ENCODE results near the gene ACSF2. TPM values are rescaled to one million over a fixed set of nuclear protein-coding genes. Genes with fewer than 3 reads are reported as not detected.

Gene ACSF2
- 1 to 10 TPM; 3.7 to 4.3 (median 4.3) TPM for total RNA-seq

DNA sequence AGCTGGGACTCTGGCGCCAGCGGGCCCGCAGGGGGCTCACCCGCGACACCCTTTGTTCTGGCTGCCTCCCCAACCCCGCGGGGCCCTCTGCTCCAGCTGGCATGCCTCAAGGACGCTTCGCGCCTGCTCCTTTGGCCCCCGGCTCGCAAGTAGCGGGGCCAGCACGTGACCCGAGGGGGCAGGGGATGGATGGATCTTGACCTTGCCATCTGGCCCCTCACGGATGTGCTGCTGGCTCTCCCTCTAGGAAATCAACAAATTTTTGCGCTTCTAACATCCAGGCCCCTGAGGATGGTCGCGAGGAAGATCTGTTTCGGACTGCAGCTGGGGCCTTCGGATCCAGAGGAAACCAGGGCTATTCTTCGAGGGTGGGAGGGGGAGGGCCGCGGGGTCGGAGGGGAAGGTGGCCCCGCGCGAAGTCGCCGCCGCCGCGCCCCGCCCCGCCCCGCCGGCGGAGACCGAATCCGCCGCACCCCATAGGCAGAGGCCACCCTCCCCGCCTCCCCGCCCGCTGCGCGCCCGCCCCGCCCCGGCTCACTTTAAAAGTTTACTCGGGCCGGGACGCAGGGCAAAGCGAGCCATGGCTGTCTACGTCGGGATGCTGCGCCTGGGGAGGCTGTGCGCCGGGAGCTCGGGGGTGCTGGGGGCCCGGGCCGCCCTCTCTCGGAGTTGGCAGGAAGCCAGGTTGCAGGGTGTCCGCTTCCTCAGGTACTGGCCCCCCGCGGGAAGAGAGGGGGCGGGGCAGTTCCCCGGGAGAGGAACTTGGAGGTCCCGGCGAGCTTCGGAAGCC is at the start of gene ACSF2:
Gene ACSF2, plus strand, starts transcription at position 537 of the 790 bp plus-strand sequence. Its CDS starts 44 bp downstream, at position 581.
- ATAC-seq: peak; percentile 94

GRCh38 chr17:50379351-50380132 is 46.5 kb upstream of the ACSF2 start:
- Mint-ChIP-seq H3K27me3 (ENCODE audit: low read depth) (no peaks in the 10 kb centered on the region), H3K36me3 (ENCODE audit: insufficient read depth) (peaks cover 21% of the 10 kb centered on the region), H3K4me1 (ENCODE audit: low read depth) (no peaks in the 10 kb centered on the region), H3K9me3 (no peaks in the 10 kb centered on the region), H3K4me3 (no peak overlapping the region)
- DNase-seq (no peak), ATAC-seq (no peak)

More for the DNA sequence above, at the start of gene ACSF2:
- no peaks in the 10 kb centered on the region for H3K36me3 Mint-ChIP-seq (ENCODE audit: insufficient read depth)
- no peaks in the 10 kb centered on the region for H3K9me3 Mint-ChIP-seq
- peaks cover 28% of the 10 kb centered on the region for H3K4me1 Mint-ChIP-seq (ENCODE audit: low read depth)
- peak; percentile 51 for DNase-seq
- peak within 1 kb of the TSS; percentile 81 for H3K4me3 Mint-ChIP-seq
- H3K27me3 Mint-ChIP-seq (ENCODE audit: low read depth): no peaks in the 10 kb centered on the region

DNA sequence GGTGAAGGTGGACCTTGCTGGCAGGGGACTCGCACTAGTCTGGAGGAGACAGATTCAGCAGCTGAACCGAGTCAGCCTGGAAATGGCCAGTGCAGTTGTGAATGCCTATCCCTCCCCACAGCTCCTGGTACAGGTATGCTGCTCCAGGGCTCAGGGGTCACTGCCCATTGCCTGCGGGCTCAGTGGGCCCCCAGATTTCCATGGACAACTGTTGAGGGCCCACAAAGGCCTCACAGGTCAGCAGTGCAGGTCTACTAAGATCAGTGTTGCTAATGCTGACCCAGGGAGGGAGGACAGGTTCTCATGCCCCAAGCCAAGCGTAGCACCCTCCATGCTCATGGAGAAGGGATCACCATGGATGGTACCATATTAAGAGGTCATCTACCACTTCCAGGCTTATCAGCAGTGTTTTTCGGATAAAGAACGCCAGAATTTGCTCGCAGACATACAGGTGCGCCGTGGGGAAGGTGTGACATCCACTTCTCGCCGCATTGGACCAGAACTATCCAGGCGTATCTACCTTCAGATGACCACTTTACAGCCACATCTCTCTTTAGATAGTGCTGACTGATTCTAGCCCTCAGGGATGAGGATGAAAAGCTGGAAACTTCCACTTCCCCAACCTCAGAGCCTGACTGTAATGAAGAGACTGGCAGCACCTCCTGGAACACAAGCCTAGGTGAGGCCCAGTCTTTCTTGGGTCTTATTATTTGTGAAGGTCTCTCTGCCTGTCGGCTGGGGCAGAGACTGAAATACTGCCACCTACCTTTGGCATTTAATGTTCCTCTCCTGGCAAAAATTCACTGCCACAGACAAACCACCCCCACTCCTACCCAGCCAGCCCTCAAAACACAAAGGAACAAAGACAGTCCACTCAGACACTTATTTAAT is 45.4 kb upstream of the ACSF2 start:
- ATAC-seq (peak in 1 of 2 donors; percentile 29), DNase-seq (no peak)
- peaks cover 28% of the 10 kb centered on the region for H3K36me3 Mint-ChIP-seq (ENCODE audit: insufficient read depth)
- H3K4me3 Mint-ChIP-seq: no peak overlapping the region
- no peaks in the 10 kb centered on the region for H3K9me3 Mint-ChIP-seq
- no peaks in the 10 kb centered on the region for H3K4me1 Mint-ChIP-seq (ENCODE audit: low read depth)
- H3K27me3 Mint-ChIP-seq (ENCODE audit: low read depth): no peaks in the 10 kb centered on the region

DNA sequence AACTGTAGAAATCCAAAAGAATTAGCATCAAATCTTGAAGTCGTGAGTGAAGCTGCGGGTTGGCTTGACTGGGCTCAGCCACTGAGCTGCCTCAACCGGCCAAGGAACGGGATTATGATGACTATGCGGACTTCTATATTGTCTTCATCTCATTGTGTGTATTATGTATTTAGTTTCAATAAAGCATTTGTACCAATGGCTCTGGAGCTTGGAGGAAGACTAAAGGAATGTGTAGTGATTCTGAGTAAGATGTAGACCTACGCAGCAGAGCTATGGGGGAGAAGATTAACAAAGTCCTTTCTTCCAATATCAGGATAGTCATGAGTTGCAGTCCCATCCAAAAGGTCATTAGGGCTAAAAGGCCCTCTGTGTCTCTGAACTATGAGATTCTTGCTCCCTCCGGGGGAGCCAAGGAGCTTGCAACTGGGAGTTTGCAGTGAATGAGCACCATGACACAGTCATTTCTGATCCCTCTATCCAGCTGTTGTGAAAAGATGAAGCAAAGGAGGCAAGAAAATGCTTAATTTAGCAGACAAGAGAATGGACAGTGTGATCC is 44.7 kb upstream of the ACSF2 start:
- peaks cover 32% of the 10 kb centered on the region for H3K36me3 Mint-ChIP-seq (ENCODE audit: insufficient read depth)

DNA sequence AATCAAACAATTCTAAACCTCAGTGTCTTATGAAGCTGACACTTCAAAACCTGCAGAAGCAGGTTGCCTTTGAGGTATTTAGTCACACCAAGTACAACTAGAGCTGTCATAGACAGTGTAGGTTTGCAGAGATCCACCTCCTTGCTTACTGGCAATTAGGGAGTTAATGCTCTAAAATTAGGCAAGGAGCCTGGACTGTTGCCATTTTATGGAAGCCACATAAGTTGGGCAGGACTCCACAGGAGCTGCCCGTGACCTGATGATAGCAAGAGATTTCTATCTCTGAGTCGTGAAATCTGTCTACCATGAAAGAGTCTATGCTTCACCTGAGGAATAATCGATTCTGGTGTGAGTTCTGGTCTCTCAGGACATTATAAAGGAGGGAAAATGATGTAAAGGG is 44.1 kb upstream of the ACSF2 start:
- peaks cover 37% of the 10 kb centered on the region for H3K36me3 Mint-ChIP-seq (ENCODE audit: insufficient read depth)
- H3K9me3 Mint-ChIP-seq: no peaks in the 10 kb centered on the region
- ATAC-seq (no peak), DNase-seq (no peak)
- no peak overlapping the region for H3K4me3 Mint-ChIP-seq
- H3K4me1 Mint-ChIP-seq (ENCODE audit: low read depth): no peaks in the 10 kb centered on the region
- no peaks in the 10 kb centered on the region for H3K27me3 Mint-ChIP-seq (ENCODE audit: low read depth)

More for the DNA sequence above, 44.7 kb upstream of the ACSF2 start:
- Mint-ChIP-seq H3K4me1 (ENCODE audit: low read depth) (no peaks in the 10 kb centered on the region), H3K4me3 (no peak overlapping the region), H3K9me3 (no peaks in the 10 kb centered on the region), H3K27me3 (ENCODE audit: low read depth) (no peaks in the 10 kb centered on the region)
- no peak for DNase-seq
- no peak for ATAC-seq

- ATAC-seq (no peak), DNase-seq (no peak)
- Mint-ChIP-seq H3K27me3 (ENCODE audit: low read depth) (no peaks in the 10 kb centered on the region), H3K4me1 (ENCODE audit: low read depth) (no peaks in the 10 kb centered on the region), H3K4me3 (no peak overlapping the region), H3K36me3 (ENCODE audit: insufficient read depth) (peaks cover 47% of the 10 kb centered on the region), H3K9me3 (no peaks in the 10 kb centered on the region)
These were observed 43.1 kb upstream of the ACSF2 start for GRCh38 chr17:50382931-50383330.

DNA sequence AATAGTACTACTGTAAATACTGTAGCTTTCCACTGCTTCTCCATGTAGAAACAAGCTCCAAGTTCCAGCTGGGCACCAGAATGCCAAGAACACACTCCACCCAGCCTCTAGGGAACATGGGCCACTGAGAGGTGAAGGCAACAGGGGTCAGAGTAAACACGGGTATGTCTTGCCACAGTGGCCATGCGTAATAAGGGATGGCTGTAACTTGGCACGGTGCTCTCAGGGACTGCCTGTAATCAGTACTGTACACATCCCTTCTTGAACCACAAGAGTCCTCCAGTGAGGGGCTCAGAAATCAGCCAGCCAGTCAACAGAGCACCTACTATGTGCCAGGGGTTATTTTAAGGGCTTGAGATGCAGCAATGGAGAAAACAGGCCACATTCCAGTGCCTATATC is 39.5 kb upstream of the ACSF2 start:
- DNase-seq: no peak
- no peak for ATAC-seq
- Mint-ChIP-seq H3K9me3 (no peaks in the 10 kb centered on the region), H3K4me3 (no peak overlapping the region), H3K4me1 (ENCODE audit: low read depth) (no peaks in the 10 kb centered on the region), H3K27me3 (ENCODE audit: low read depth) (no peaks in the 10 kb centered on the region), H3K36me3 (ENCODE audit: insufficient read depth) (peaks cover 54% of the 10 kb centered on the region)

- Mint-ChIP-seq H3K4me3 (no peak overlapping the region), H3K9me3 (no peaks in the 10 kb centered on the region), H3K36me3 (ENCODE audit: insufficient read depth) (peaks cover 57% of the 10 kb centered on the region), H3K27me3 (ENCODE audit: low read depth) (no peaks in the 10 kb centered on the region), H3K4me1 (ENCODE audit: low read depth) (peaks cover 6% of the 10 kb centered on the region)
- DNase-seq (no peak), ATAC-seq (no peak)
These were observed 37.3 kb upstream of the ACSF2 start for GRCh38 chr17:50388728-50389127.

- Mint-ChIP-seq H3K27me3 (ENCODE audit: low read depth) (no peaks in the 10 kb centered on the region), H3K9me3 (no peaks in the 10 kb centered on the region), H3K4me3 (no peak overlapping the region), H3K4me1 (ENCODE audit: low read depth) (peaks cover 10% of the 10 kb centered on the region), H3K36me3 (ENCODE audit: insufficient read depth) (peaks cover 62% of the 10 kb centered on the region)
- no peak for ATAC-seq
- no peak for DNase-seq
These were observed 36.5 kb upstream of the ACSF2 start for GRCh38 chr17:50389534-50389933.

DNA sequence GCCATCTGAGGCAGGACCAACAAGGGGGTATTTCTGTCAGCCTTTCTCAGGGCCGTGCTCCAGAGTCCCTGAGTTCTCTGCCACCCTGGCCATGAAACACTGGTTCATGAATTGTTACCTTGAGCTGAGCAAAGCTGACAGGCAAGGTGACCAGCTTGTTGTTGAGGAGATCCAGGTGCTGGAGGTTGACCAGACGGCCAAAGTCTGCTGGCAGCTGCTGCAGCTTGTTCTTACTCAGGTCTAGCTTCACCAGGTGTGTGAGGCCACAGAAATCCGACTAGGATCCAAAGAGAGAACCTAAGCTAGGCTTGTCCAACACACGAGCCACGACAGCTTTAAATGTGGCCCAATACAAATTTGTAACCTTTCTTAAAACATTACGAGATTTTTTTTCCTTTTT is 33.4 kb upstream of the ACSF2 start:
- Mint-ChIP-seq H3K4me3 (no peak overlapping the region), H3K9me3 (no peaks in the 10 kb centered on the region), H3K27me3 (ENCODE audit: low read depth) (no peaks in the 10 kb centered on the region), H3K36me3 (ENCODE audit: insufficient read depth) (peaks cover 50% of the 10 kb centered on the region), H3K4me1 (ENCODE audit: low read depth) (peaks cover 32% of the 10 kb centered on the region)
- DNase-seq (no peak), ATAC-seq (no peak)

GRCh38 chr17:50393700-50394099 is 32.3 kb upstream of the ACSF2 start:
- no peaks in the 10 kb centered on the region for H3K27me3 Mint-ChIP-seq (ENCODE audit: low read depth)
- peaks cover 39% of the 10 kb centered on the region for H3K36me3 Mint-ChIP-seq (ENCODE audit: insufficient read depth)
- no peak overlapping the region for H3K4me3 Mint-ChIP-seq
- peaks cover 34% of the 10 kb centered on the region for H3K4me1 Mint-ChIP-seq (ENCODE audit: low read depth)
- ATAC-seq (no peak), DNase-seq (no peak)
- H3K9me3 Mint-ChIP-seq: no peaks in the 10 kb centered on the region

DNA sequence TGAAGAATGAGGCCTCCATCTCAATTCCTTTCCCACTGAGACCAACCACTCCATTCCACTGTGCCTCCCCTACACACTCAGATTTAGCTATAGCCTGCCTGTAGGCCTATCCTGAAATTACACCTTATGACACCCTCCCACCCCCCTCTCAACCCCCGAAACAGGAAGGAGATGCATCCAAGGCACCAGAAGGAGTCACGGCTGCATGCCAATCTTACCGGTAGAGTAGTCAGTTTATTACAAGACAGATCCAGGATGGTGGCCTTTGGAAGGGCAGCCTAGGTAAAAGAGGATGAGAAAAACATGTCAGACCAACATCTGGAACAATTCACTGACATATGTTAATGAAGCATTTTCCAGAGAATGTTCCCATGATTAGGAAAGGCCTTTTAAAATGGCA is 31.3 kb upstream of the ACSF2 start:
- Mint-ChIP-seq H3K36me3 (ENCODE audit: insufficient read depth) (peaks cover 37% of the 10 kb centered on the region), H3K27me3 (ENCODE audit: low read depth) (no peaks in the 10 kb centered on the region), H3K9me3 (no peaks in the 10 kb centered on the region), H3K4me3 (peak overlapping the region; percentile 97), H3K4me1 (ENCODE audit: low read depth) (peaks cover 34% of the 10 kb centered on the region)
- DNase-seq (no peak), ATAC-seq (no peak)

DNA sequence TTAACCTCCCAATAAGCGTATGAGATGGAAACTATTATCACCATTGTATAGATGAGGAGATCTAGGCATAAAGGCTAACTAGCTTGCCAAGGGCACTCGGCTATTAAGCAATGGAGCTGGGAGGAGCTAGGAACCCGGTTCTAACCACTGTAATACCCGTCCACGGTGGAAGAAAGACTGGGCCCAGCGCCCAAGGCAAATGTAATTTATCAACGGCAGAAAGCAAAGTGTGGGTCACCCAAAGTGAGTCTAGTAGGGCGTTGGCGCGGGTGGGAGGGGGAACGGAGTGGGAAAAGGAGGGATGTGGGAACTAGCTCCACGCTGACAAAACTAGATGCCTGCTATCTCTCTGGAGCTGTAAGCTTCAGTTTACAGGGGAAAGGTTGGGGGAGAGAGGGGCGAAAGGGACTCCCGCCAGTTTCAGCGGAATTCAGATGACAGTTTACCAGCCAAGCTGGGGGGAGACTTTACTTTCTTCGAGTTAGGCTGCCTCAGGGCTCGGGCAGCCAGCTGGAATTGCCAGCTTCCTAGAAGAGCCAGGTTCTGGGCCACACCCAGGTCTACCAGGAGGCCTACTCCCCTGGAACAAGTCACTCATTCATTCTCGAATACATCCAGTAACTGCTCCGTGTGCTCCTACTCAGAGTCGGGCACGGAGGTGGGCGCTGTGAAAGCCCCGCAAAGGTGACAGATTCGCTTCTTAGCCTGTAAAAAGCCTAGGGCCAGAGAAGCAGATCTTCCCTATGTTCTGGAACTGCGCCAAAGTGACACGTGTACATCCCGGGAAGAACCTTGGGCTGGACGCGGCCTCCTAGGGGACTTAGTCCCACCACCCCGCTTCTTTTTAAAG is 29.5 kb upstream of the ACSF2 start:
- Mint-ChIP-seq H3K9me3 (no peaks in the 10 kb centered on the region), H3K4me1 (ENCODE audit: low read depth) (peaks cover 34% of the 10 kb centered on the region), H3K27me3 (ENCODE audit: low read depth) (no peaks in the 10 kb centered on the region), H3K36me3 (ENCODE audit: insufficient read depth) (peaks cover 33% of the 10 kb centered on the region), H3K4me3 (peak overlapping the region; percentile 97)
- DNase-seq (peak; percentile 13), ATAC-seq (peak; percentile 57 to 62)
